Epidermal melanocyte (primary cell): ENCODE results near the gene PRPF40B.

Source experiments
- DNase-seq: peaks from one replicate; pipeline ENCODE4 v3.0.0; 2011; ENCODE audit warnings: low spot score; ENCODE audit not compliant: insufficient read length

The PRPF40B gene

DNA sequence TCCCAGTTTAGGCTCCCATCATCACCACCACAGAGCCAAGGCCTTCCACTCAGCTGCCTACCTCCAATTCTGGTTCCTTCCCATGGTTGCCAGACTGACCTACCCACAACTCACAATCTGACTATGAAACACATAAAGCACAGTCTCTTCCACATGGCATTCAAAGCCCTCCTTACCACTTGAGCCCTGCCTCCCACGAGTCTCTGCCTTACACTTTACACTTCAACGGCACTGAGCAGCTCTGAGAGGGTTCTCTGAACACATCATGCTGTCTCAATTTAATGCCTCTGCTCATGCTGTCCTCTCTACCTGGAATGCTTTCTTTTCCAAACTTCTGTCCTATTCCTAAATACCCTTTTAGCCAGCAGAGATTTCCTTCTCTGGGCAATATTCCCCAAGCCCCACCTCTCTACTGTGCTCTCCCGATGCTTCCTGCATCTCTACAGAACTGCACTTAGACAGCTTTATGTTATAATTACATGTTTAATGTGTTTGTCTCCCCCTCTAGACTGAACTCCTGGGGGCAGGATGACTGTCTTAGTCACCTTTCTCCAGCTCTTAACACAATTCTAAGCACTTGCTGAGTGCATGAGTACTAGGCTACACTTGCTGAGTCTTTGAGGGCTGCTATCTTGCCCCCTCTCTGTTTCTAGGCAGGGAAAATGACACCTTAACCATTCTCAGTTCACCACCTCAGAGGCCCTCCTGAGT is 60.4 kb downstream of the PRPF40B start:
- DNase-seq = no peak

DNA sequence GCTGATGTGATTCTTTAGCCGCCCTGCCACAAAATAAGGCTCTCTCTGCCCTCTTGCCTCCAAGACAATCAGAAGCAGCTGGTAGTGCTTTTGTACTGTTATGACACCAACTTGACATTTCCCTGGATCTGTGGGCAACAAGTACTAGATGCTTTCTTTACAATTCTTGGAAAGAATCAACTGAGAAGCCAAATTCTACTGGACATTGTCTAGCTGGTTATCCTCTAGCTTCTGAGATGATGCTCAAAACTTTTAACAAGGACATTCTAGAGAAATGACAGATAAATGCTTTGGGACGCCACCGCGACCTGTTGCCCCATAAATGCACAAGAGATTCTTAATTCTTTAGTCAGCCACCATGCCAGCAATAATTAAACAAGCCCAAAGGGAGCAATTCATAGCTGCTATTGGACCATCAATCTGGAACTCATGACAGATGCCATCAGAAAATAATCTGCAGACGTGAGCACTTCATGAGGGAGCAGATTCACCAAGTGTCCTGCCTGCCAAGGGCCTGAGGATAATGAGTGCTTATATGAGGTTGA is 61.0 kb downstream of the PRPF40B start:
- DNase-seq = no peak

DNA sequence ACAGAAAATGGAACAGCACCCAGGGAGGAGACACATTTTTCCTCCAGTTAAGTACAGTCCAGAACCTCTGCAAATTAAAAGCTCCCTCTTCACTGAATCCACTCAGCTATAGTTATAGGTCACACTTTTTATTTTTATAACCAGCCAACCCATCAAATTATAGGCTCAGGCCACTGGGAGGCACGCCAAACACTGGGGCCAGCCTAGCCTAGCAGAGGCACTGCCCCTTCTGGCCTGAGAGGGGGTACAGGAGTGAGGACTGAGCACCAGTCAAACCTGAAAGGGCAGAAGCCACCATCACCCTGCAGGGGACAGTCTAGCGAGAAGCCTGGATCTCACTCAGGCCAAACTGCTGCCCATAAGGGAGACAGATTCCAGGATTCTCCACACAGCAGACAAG is 64.6 kb downstream of the PRPF40B start:
- DNase-seq = no peak

DNA sequence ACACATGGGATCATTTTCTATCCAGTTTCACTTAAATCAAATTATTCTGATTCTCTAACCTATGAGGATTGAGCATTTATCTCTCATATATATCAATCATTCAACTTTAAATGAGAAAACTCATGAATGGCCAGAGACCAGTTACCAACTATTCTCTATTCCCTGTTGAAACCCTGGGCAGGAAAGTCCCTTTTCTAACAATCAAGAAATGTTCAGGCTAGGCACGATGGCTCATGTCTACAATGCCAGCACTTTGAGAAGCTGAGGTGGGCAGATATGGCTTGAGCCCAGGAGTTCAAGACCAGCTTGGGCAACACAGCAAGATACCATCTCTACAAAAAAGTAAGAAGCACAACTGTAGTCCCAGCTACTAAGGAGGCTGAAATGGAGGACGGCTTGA is 65.9 kb downstream of the PRPF40B start:
- DNase-seq = no peak

DNA sequence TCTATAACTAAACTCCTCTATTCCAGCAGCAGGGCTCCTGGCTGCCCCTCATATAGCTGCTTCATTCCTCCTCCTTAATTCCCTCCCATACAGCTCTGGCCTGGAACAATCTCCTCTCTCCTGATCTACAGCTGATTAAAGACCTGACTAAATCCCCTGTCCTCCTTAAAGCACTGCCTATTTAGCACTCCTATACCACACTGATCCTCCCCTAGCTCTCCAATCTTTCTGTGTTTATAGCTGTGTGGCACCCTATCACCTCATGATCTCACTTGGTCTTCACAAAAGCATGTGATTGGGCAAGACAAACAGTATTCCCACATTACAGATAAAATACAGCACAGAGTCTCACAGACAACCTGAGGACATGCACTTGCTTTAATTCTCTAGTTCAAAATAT is 66.4 kb downstream of the PRPF40B start:
- no peak for DNase-seq

DNA sequence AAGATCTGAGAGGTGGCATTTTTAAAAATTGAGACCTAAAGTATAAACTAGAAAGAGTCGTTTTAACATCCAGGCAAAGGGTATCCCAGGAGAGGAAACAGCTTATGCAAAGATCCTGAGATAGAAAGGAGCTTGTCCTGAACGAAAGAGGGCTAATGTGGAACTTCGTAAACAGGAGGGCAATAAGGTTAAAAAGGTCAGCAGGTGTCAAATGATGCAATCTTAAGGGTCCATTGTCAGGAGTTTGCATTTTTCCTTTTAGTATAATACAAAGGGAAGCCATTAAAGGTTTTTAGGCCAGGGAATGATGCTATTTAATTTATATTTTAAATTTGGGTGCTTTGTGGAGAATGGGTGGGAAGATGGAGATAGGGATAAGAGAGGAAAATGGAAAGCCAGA is 69.5 kb downstream of the PRPF40B start:
- no peak for DNase-seq

DNA sequence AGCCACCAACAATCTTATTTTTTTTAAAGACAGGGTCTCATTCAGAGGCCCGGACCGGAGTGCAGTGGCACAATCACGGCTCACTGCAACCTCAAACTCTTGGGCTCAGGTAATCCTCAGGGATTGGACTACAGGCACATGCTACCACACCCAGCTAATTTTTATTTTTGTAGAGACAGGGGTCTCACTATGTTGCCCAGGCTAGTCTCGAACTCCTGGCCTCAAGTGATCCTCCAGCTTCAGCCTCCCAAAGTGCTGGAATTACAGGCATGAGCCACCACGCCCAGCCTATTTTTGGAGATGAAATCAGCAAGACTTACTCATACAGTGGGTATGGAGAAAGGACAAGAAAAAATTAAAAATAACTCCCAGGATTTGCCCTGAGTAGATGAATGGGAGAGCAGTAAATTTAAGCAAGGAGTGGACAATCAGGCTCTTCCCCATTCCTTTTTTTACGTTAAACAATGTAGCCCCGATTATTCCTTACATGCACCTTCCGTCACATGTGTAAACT is 70.6 kb downstream of the PRPF40B start:
- DNase-seq = no peak
